ENCODE data around the gene ADM.

ADM gene

DNA sequence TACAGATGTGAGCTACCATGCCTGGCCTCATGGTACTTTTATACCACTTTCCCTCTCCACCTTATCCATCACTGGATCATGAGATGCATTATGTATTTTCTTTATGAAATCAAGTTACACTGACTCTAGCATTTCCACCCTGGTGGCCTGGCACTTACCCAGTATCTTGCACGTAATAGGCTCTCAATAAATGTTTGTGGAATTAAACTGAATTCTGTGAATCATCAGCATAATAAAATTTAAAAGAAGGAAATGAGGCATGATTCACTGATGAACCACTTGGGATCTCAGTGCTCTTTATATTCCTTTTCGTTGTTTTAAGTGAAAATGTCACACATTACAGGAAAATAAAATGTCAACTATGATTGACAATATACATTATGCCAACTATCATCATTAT, 25.1 kb downstream of the ADM start:
- DNase-seq: peak; percentile 94

DNA sequence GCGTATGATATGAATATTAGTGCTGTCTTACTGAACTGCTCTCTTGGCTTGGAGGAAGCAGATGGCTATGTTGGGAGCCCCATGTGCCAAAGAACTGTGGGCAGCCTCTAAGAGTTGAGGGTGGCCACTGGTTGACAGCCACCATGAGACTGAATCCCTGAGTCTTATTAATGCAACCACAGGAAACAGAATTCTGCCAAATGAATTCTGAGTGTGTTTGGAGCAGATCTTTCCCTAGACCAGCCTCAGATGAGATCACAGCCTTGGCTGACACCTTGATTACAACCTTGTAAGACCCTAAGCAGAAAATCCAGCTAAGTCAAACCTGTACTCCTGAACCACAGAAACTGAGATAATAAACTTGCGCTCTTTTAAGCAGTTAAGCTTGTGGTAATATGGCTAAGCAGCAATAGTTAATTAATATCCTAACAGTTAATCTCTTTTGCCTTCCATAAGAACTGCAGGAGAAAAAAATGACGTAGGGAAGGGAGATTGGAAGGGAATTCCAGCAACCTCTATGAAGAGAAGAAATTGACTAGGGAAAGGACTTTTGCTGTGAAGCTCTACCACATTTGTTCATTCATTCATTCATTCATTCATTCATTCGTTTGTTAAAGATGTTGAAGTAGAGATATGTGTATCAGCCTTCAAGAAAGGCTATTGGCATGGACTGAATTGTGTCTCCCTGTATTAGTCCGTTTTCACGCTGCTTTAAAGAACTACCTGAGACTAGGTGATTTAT, 26.8 kb downstream of the ADM start:
- no peak for DNase-seq

DNA sequence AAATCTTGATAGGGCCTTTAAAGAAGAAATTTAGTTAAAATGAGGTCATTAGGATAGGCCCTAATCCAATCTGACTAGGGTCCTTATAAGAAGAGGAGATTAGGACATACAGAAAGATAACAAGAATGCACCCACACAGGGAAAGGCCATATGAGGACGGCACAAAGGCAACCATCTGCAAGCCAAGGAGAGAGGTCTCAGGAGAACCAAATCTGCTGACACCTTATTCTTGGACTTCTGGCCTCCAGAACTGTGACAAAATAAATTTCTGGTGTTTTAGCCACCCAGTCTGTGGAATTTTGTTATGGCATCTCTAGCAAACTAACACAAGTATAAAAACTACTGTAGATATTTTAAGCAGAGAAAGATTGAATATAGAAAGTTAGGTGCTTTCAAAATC, 28.6 kb downstream of the ADM start:
- DNase-seq: no peak

DNA sequence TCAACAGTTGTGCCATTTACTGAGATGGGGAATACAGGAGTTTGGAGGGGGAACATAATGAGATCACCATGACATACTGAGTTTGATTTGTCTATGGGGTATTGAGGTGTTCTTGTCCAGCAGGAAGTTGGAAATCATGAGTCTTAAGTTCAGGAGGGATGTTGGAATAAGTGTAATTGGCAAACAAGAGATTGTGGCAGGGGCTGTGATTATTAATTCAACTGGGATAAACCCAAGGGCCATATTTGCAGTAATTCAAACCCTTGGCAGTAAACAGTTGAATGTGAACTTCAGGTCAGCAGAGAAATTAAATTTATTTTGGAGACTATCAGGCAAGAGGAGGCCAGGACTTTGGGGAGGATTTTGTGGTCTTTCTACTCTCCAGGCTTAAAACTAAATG, 33.4 kb downstream of the ADM start:
- DNase-seq: no peak

DNA sequence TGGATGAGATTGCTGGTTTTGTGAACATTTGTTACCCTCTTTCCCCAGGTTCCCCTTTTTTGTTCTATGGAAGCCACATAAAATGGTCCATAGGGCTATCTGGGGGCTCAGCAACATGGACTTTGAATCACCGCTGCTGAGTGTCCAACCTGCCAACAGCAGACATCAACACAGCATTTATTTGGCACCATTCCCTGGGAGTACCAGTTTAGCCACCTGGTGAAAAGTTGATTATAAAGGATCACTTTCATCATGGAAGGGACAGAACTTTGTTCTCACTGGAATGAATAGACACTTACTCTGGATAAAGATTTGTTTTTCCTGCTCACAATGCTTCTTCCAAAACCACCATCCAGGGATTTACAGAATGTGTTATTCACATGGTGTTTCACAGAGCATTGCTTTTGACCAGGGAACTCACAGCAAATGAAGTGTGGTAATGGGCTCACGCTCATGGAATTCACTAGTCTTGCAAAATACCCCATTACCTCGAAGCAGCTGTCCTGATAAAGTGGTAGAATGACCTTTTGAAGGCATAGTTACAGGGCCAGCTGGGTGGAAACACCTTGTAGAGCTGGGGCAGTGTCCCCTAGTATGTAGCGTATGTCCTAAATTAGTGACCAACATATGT, 43.9 kb downstream of the ADM start:
- peak; percentile 74 for DNase-seq

DNA sequence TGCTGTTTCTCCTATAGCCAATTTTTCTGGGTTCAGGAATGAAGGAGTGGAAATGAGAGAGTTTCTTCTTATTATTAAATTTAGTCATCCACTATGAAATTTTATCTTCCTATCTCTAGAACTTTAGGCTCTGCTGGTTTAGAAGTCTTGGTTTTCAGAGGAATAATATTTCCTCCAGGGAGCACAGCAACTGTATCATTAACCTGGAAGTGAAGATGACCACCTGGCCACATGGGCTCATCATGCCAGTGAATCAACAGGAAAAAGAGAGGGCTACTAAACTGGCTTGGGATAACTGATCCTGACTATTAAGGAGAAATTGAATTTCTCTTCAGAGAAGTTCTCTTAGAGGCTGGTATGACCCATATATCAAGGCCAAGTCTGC, 44.4 kb downstream of the ADM start:
- DNase-seq: no peak

DNA sequence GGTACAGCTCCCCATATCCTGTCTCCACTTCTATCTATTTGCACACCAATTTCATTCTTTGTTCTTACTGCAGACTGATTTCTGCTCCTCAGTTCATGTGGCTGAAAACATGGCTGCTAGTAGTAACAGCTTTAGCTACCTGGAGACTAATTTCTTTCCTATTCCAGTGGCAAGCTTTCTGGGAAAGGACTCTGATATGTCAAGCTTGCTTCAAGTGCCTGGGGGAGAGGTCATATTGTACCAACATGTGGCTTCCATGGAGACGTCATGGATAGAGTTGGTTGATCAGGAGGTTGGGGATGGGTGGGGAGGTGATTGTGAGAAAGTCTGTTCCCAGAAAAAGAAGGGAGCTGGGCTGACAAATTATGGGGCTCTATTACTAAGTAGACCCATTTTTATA, 44.9 kb downstream of the ADM start:
- no peak for DNase-seq

DNA sequence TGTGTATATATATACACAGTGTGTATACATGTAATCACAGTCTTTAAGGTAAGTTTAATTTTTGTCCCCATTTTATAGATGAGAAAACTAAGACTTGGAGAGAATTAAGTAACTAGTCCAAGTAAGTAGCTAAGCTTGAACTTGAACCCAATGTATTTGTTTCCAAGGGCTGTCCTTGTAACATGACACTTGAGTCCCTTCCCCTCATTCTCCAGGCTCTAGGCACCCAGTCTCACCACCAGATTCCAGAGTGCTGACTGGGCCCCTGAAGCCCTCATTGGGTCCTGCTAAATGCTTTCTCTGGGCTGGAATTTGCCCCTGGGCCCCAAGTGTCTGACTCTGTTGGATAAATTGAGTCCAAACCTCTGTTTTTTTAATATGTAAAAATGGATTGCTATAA, 45.5 kb downstream of the ADM start:
- DNase-seq: peak; percentile 97

DNA sequence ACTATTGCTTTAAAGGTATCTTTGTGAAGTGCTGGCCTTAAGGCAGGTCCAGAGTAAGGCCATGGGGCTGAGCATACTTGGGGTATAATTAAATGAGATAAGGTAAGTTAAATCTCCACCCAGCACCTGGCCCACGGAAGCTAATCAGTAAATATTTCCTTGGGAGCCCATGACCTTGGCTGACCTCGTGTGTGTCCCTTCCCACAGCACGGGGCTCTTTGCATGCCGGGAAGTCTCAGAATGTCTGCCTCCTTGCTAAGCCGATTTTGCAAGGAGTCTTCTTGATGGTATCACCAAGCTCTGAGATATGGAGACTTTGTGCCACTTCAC, 46.5 kb downstream of the ADM start:
- DNase-seq: no peak

DNA sequence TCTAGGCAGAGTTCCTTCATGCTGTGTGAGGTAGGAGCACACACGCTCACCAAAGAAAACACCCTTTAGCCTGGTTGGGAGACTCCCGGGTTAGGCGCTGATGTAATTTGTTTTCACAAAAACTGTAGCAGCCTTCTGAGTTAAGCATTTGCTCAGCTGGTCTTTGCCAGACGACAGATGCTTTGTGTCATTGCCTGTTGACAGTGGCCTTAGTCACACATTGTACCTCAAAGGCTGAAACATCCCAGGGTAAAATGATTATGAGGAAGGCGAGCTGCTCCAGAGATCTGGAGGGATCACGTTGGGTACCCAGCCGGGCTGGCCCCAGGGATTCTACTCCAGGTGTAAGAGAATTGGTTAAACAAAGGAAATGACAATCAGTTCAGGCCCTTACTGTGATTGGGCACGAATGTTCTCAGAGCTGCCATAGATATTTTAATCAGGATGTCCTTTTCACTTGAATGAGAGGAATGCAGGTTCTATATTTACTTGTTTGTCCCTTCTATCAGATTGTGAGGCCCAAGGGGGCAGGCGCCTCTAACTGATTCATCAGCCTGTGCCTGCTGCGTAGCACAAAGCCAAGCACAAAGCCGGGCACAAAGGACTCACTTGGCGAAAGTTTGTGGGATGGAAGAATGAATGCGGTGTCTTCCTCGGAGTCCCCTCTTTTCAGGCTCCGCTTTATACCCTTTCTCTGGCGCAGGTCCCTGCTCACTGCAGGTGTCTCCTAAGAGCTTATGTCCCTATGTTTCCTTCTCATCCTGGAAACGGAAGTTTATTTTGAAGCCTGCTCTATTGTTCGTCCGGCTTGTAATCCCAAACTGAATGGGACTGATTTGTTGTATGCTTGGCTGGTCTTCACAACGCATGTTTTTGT, 47.1 kb downstream of the ADM start:
- DNase-seq: peak; percentile 86

DNA sequence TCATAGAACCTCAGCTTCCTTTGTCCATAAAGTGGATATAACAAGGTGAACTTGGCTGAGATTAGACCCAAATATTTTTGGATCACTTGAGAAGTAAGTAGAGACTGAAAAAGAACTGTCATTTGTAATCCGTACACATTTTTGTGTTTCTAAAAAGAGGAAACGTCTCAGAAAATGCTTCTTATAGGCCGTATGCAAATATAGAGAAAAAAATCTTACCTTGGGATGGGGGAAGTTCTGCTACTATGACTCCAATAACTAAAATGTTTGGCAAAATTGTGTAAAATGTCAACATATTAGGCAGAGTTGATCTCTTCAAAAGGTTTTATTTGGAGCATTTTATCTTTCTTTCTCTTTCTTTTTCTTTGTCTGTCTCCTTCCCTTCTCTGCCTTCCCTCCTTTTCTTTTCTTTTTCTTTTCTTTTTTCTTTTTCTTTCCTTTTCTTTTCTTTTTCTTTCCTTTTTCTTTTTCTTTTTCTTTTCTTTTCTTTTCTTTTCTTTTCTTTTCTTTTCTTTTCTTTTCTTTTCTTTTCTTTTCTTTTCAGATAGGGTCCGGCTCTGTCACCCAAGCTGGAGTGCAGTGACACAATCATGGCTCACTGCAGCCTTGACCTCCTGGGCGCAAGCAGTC, 48.2 kb downstream of the ADM start:
- DNase-seq: no peak

DNA sequence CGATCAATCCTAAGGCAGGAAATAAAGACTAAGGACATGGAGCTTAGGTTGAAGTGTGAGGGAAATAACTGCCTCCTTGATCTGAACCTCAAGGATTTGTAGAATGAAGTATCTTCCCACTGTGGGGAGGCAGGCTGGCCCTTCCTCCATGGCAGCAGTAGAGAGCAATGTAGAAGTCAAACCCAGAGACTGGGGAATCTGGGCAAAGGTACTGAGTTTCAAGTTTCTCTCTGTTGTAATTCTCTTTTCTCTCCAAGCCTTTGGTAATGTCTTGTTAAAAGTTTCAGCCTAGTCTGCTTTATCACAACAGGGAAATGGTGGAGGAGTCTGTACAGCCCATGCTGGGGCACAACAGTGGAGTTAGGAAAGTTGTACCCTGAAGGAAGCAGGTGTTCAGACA, 49.5 kb downstream of the ADM start:
- no peak for DNase-seq

DNA sequence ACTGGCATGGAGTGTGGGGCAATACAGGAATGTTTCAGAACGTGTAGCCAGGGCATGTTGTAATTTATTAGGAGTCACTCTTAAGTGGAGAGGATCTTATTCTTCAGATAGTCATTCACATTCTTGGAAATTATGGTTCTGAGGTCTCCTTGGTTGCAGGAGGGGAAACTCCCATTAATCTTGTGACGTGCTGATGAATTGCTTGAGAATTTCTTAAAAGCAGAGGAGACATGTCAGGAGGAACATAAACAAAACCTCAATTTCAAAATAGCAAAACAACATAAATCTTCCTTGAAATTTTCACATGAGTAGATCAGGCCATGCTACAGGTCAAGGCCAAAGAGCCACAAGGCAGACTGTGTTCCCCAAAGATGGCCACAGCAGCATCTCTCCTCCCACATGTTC, 50.4 kb downstream of the ADM start:
- DNase-seq: peak; percentile 78

DNA sequence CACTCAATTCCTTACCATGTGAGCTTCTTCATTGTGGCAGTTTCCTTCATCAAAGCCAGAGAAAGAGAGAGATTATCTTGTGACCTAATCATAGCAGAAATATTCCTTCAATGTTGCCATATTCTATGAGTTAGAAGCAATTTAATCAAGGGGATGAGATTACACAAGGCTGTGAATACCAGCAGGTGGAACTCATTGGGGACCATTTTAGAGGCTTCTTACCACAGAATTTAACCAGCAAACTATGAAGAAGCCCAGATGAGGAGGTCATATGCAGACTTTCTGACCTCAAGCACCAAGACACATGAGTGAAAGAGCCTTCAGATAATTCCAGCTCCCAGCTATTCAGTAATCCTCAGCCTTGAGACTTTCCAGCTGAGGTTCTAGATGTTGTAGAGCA, 51.3 kb downstream of the ADM start:
- no peak for DNase-seq
